ENCODE data around the gene SMARCAL1. TPM values are rescaled to one million over a fixed set of nuclear protein-coding genes. Genes with fewer than 3 reads are reported as not detected.

SMARCAL1 gene
- total and polyA plus RNA-seq, 2 of the 13 experiments (the other 11 are each of a cell fraction or from before 2014, with no cell fraction given) = 12.7 to 21.3 TPM

- no peak for TF ChIP-seq ZSCAN21 (CRISPR knock-in tag; IDR thresholded peaks at IDR 0.05; ENCODE audit: borderline replicate concordance)
- no peak for TF ChIP-seq ZZZ3 (CRISPR knock-in tag; IDR thresholded peaks at IDR 0.05; ENCODE audit: borderline replicate concordance)
- TF ChIP-seq PAF1 (CRISPR knock-in tag; IDR thresholded peaks at IDR 0.05) = peak; percentile 81
- TF ChIP-seq PRDM4 (CRISPR knock-in tag; IDR thresholded peaks at IDR 0.05; ENCODE audit: borderline replicate concordance) = no peak
- TF ChIP-seq KDM2A (CRISPR knock-in tag; IDR thresholded peaks at IDR 0.05; ENCODE audit: borderline replicate concordance, low read depth) = 0 out of 2 replicates have a peak, but pooled peaks have one; percentile 11
- no peak for TF ChIP-seq JUN (CRISPR knock-in tag; IDR thresholded peaks at IDR 0.05)
- no peak for TF ChIP-seq XBP1 (CRISPR knock-in tag; IDR thresholded peaks at IDR 0.05)
- TF ChIP-seq ZNF121 (CRISPR knock-in tag; IDR thresholded peaks at IDR 0.05) = peak; percentile 16; the same call in 1 of the 2 replicates
- no peak for TF ChIP-seq ZNF678 (CRISPR knock-in tag; IDR thresholded peaks at IDR 0.05)
- no peak for TF ChIP-seq ZNF383 (CRISPR knock-in tag; IDR thresholded peaks at IDR 0.05; ENCODE audit: borderline replicate concordance)
- no peak for TF ChIP-seq ZNF776 (CRISPR knock-in tag; IDR thresholded peaks at IDR 0.05)
- TF ChIP-seq RAD21 (CRISPR knock-in tag; IDR thresholded peaks at IDR 0.05) = 0 out of 2 replicates have a peak, but pooled peaks have one; percentile 7
- TF ChIP-seq RBM22 (optimal IDR thresholded peaks at IDR 0.05; ENCODE audit: low read length) = peak; percentile 99
- TF ChIP-seq HOXA9 (CRISPR knock-in tag; IDR thresholded peaks at IDR 0.05; ENCODE audit: borderline replicate concordance) = no peak
- no peak for TF ChIP-seq ZNF44 (CRISPR knock-in tag; IDR thresholded peaks at IDR 0.05)
- no peak for TF ChIP-seq CREBL2 (CRISPR knock-in tag; IDR thresholded peaks at IDR 0.05; ENCODE audit: borderline replicate concordance)
- TF ChIP-seq BATF2 (CRISPR knock-in tag; IDR thresholded peaks at IDR 0.05) = no peak
- no peak for TF ChIP-seq ZNF160 (CRISPR knock-in tag; IDR thresholded peaks at IDR 0.05)
Observed at GRCh38 chr2:216505133-216506106, 93.1 kb downstream of the SMARCAL1 start (continued).
